HepG2 (cell line): ENCODE results near the gene DIPK1B. TPM values are rescaled to one million over a fixed set of nuclear protein-coding genes. Genes with fewer than 3 reads are reported as not detected.

Source experiments
- ATAC-seq: fragments of 200-7000 bp; cut with Tn5 transposase; 3 replicates; pipeline ENCODE4 v1.9.1; 2020; ENCODE audit warnings: mild to moderate bottlenecking, moderate library complexity
- BruUV-seq: library from RNA; stranded (reverse); fragments of 400-500 nt; replicated peaks from 2 replicates; lab custom pipeline; 2021; lab: Mats Ljungman, UMichigan
- CTCF ChIA-PET: fragments of 300-600 bp; formaldehyde crosslinking; extraction: SDS; loops from one replicate; lab custom pipeline; 2021; ENCODE audit warnings: low total read pairs, inconsistent platforms, low intra/inter-chr PET ratio; lab: Yijun Ruan, JAX
- POLR2A ChIA-PET: fragments of 350-600 bp; sonication (Branson Sonifier 250); formaldehyde crosslinking; loops from one replicate; lab custom pipeline; 2020; ENCODE audit warnings: antibody characterized with exemption, inconsistent platforms; lab: Yijun Ruan, JAX
- DNase-seq: peaks from one replicate; pipeline ENCODE4 v3.0.0-alpha.2; 2015; ENCODE audit warnings: low spot score
- FAIRE-seq: peaks from 3 replicates; lab custom pipeline; 2011; peaks lifted over from hg19 to GRCh38; lab: Jason Lieb, UNC
- H2AFZ ChIP-seq: one replicate; pipeline ENCODE4 v1.6.1; 2011; ENCODE audit warnings: low read length, inconsistent platforms
- H3K27ac ChIP-seq: fragments of 300-600 bp; 3 replicates; pipeline ENCODE4 v1.8.0; 2011; ENCODE audit warnings: mixed run types, mild to moderate bottlenecking, mixed read lengths, low read length, inconsistent platforms; ENCODE audit not compliant: insufficient read depth; ENCODE audit errors: extremely low read length
- H3K27me3 ChIP-seq, 2 experiments: fragments of 200-600 bp in 1 of 2; 2 replicates in 1 of 2; 3 replicates in 1 of 2; pipeline versions ENCODE4 v1.6.0 to v1.8.0; 2011; ENCODE audit warnings: low read length in 2 of 2, mild to moderate bottlenecking in 2 of 2, moderate library complexity in 2 of 2, inconsistent platforms in 1 of 2; ENCODE audit not compliant: insufficient read depth in 2 of 2, control insufficient read depth in 1 of 2
- H3K36me3 ChIP-seq, 2 experiments: fragments of 200-600 bp in 1 of 2; replicated peaks in 1 of 2; 2 replicates in 1 of 2; 3 replicates in 1 of 2; pipeline versions ENCODE4 v1.5.1 to v1.8.0; 2011; ENCODE audit warnings: low read length in 2 of 2, inconsistent platforms in 1 of 2; ENCODE audit not compliant: insufficient read depth in 2 of 2, control insufficient read depth in 1 of 2
- H3K4me1 ChIP-seq: 2 replicates; pipeline ENCODE4 v1.5.1; 2012; ENCODE audit warnings: low read length, inconsistent platforms; ENCODE audit not compliant: insufficient read depth
- H3K4me2 ChIP-seq: 2 replicates; pipeline ENCODE4 v1.6.0; 2011; ENCODE audit warnings: low read depth, low read length, inconsistent platforms
- H3K4me3 ChIP-seq, 3 experiments: fragments of 200-600 bp in 1 of 3; sonication (generic), shearing (Covaris generic) in 1 of 3; replicated peaks in 1 of 3; 2 replicates each; pipeline ENCODE4 v1.5.1; 2011 to 2016; ENCODE audit warnings: low read length in 3 of 3, inconsistent platforms in 2 of 3, low read depth in 2 of 3, mild to moderate bottlenecking in 2 of 3, control low read depth in 1 of 3, mixed read lengths in 1 of 3; ENCODE audit not compliant: insufficient read depth in 1 of 3
- H3K79me2 ChIP-seq: one replicate; pipeline ENCODE4 v1.6.1; 2011; ENCODE audit warnings: low read length, inconsistent platforms; ENCODE audit not compliant: insufficient read depth
- H3K9ac ChIP-seq: 2 replicates; pipeline ENCODE4 v1.6.0; 2011; ENCODE audit warnings: mild to moderate bottlenecking, low read depth, low read length, inconsistent platforms; ENCODE audit not compliant: insufficient read depth
- H3K9me3 ChIP-seq: 2 replicates; pipeline ENCODE4 v1.5.1; 2012; ENCODE audit warnings: mild to moderate bottlenecking, low read length
- H4K20me1 ChIP-seq: 2 replicates; pipeline ENCODE4 v1.6.0; 2011; ENCODE audit warnings: inconsistent platforms, mild to moderate bottlenecking, low read length, moderate library complexity; ENCODE audit not compliant: insufficient read depth
- AKAP8 ChIP-seq: sonication (generic); formaldehyde crosslinking; IDR thresholded peaks from 2 replicates; pipeline ENCODE4 v1.5.1; 2020; ENCODE audit warnings: mild to moderate bottlenecking, missing genetic modification reagents
- ATF7 ChIP-seq, 2 experiments: fragments of 450-650 bp in 1 of 2; sonication (generic) in 1 of 2; formaldehyde crosslinking in 1 of 2; IDR thresholded peaks; 2 replicates each; pipeline versions ENCODE4 v1.4.0 to v1.6.1; 2016 to 2020; ENCODE audit warnings: antibody characterized with exemption in 1 of 2, mild to moderate bottlenecking in 1 of 2, missing genetic modification reagents in 1 of 2
- ATRX ChIP-seq: sonication (generic); formaldehyde crosslinking; IDR thresholded peaks from 2 replicates; pipeline ENCODE4 v1.4.0; 2020; ENCODE audit warnings: missing genetic modification reagents, borderline replicate concordance
- FOXA1 ChIP-seq, 2 experiments: fragments of 450-650 bp in 1 of 2; sonication (generic) in 1 of 2; formaldehyde crosslinking in 1 of 2; IDR thresholded peaks; 2 replicates each; pipeline versions ENCODE4 v1.4.0 to v1.6.1; 2016 to 2020; ENCODE audit warnings: missing genetic modification reagents in 1 of 2
- KAT7 ChIP-seq: IDR thresholded peaks from 2 replicates; pipeline ENCODE4 v1.6.1; 2018; ENCODE audit warnings: borderline replicate concordance, missing compliant biosample characterization
- MED13 ChIP-seq: sonication (generic); formaldehyde crosslinking; IDR thresholded peaks from 2 replicates; pipeline ENCODE4 v1.5.0; 2020; ENCODE audit warnings: missing genetic modification reagents
- NFIC ChIP-seq: IDR thresholded peaks from 2 replicates; pipeline ENCODE4 v1.6.1; 2012; ENCODE audit warnings: mild to moderate bottlenecking, low read length, inconsistent platforms
- PRMT3 ChIP-seq: sonication (generic); formaldehyde crosslinking; IDR thresholded peaks from 2 replicates; pipeline ENCODE4 v1.8.1; 2022; ENCODE audit warnings: low read depth, mild to moderate bottlenecking, moderate library complexity, missing genetic modification reagents, borderline replicate concordance
- TBP ChIP-seq: sonication (generic); formaldehyde crosslinking; IDR thresholded peaks from 2 replicates; pipeline ENCODE4 v1.5.0; 2020; ENCODE audit warnings: missing genetic modification reagents
- ZFX ChIP-seq: sonication (generic); formaldehyde crosslinking; IDR thresholded peaks from 2 replicates; pipeline ENCODE4 v1.4.0; 2020; ENCODE audit warnings: mild to moderate bottlenecking, low read depth, missing genetic modification reagents, moderate library complexity
- ZNF567 ChIP-seq: sonication (generic); formaldehyde crosslinking; IDR thresholded peaks from 2 replicates; pipeline ENCODE4 v1.8.1; 2023; ENCODE audit warnings: mild to moderate bottlenecking, missing genetic modification reagents, borderline replicate concordance
- ZNF605 ChIP-seq: sonication (generic); formaldehyde crosslinking; IDR thresholded peaks from 2 replicates; pipeline ENCODE4 v1.8.0; 2022; ENCODE audit warnings: mild to moderate bottlenecking, missing genetic modification reagents
- ZNF724P ChIP-seq: sonication (generic); formaldehyde crosslinking; IDR thresholded peaks from 2 replicates; pipeline ENCODE4 v1.8.0; 2022; ENCODE audit warnings: missing genetic modification reagents, borderline replicate concordance
- WGBS: methylation state at CpG from one replicate; pipeline ENCODE4 v1.1.6; 2017; ENCODE audit warnings: low lambda C conversion rate; 5-methylcytosine and 5-hydroxymethylcytosine counted together
- in situ Hi-C: cut with HindIII; loops from 2 replicates; pipeline ENCODE4 v1.10.0; 2017; ENCODE audit warnings: low pct_unique_long_range_greater_than_20kb; ENCODE audit not compliant: extremely low pct_ligation_motif_present
- intact Hi-C: fragments of 100-400 bp; cut with micrococcal nuclease; formaldehyde crosslinking; loops from one replicate; pipeline ENCODE4 v1.10.0; 2022; ENCODE audit not compliant: unreplicated experiment
- polyA plus RNA-seq, 8 experiments: library from polyadenylated mRNA; depleted of rRNA in 3 of 8; stranded (reverse) in 7 of 8; unstranded in 1 of 8; fragments of >200 nt; fragmentation: Illumina TruSeq in 4 of 8; extraction: Trizol in 4 of 8; gene quantifications; 2 replicates each; pipeline versions ENCODE4 v1.2.1 to v1.2.3, GENCODE V29; 2011 to 2016; ENCODE audit warnings: low read depth in 4 of 8, missing spikeins in 1 of 8, mixed read lengths in 1 of 8; ENCODE audit not compliant: insufficient read depth in 1 of 8
- total RNA-seq, 5 experiments: library from RNA; depleted of rRNA; stranded (reverse); fragments of >200 nt; fragmentation: Illumina TruSeq; extraction: Trizol; gene quantifications; 2 replicates each; pipeline ENCODE4 v1.2.3, GENCODE V29; 2016; ENCODE audit warnings: low read depth in 1 of 5
- TF ChIP-seq, protein P1 (sequence below): sonication (generic); formaldehyde crosslinking; IDR thresholded peaks from 2 replicates; pipeline ENCODE4 v1.9.0; 2022; ENCODE audit warnings: missing genetic modification reagents, mild to moderate bottlenecking, borderline replicate concordance
- TF ChIP-seq, protein P2 (sequence below): sonication (generic); formaldehyde crosslinking; IDR thresholded peaks from 2 replicates; pipeline ENCODE4 v1.4.0; 2020; ENCODE audit warnings: missing genetic modification reagents
- TF ChIP-seq, protein P3 (sequence below): sonication (generic); formaldehyde crosslinking; IDR thresholded peaks from 2 replicates; pipeline ENCODE4 v1.5.0; 2020; ENCODE audit warnings: mild to moderate bottlenecking, missing genetic modification reagents, moderate library complexity

The DIPK1B gene
- total and polyA plus RNA-seq, 2 of the 13 experiments (the other 11 are each of a cell fraction or from before 2014, with no cell fraction given): 0.18 to 3.9 TPM

DNA sequence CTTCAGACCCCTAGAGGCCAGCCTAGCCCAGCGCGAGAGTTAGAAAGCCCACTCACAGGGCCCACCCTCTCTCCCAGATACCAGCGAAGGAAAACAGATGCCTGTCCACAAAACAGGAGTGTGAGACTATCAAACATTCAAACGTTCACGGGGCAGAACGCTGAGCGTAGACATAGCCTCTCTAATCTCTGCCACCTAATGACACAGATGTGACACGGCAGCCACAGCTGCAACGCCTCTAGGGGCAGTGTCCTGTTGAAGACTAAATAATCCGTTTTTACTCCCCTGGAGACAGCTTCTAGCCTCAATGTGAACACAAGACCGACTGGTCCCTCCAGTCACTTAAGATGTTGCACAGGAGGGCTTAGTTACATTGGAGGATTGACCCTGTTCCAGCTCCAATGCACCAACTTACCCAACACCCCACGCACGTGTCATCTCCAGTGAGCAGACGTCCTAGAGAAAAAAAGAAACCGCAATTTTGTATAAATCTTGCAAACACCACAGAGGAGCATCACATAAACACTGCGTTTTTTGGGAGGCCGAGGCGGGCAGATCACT is 14.3 kb downstream of the DIPK1B start (continued):
- TF ChIP-seq, protein P1, sequence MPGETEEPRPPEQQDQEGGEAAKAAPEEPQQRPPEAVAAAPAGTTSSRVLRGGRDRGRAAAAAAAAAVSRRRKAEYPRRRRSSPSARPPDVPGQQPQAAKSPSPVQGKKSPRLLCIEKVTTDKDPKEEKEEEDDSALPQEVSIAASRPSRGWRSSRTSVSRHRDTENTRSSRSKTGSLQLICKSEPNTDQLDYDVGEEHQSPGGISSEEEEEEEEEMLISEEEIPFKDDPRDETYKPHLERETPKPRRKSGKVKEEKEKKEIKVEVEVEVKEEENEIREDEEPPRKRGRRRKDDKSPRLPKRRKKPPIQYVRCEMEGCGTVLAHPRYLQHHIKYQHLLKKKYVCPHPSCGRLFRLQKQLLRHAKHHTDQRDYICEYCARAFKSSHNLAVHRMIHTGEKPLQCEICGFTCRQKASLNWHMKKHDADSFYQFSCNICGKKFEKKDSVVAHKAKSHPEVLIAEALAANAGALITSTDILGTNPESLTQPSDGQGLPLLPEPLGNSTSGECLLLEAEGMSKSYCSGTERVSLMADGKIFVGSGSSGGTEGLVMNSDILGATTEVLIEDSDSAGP (CRISPR knock-in tag): 0 out of 2 replicates have a peak, but pooled peaks have one; percentile 1
- TF ChIP-seq ATF7 (IDR thresholded peaks at IDR 0.05): no peak
- no peak for TF ChIP-seq ATF7 (CRISPR knock-in tag; IDR thresholded peaks at IDR 0.05)
- no peak for TF ChIP-seq ZNF567 (CRISPR knock-in tag)
- 0 out of 2 replicates have a peak, but pooled peaks have one; percentile 37 for TF ChIP-seq KAT7 (CRISPR knock-in tag)
- no peak for TF ChIP-seq ATRX (CRISPR knock-in tag)
- peak; percentile 24; the same call in 1 of the 2 replicates for TF ChIP-seq ZFX

DNA sequence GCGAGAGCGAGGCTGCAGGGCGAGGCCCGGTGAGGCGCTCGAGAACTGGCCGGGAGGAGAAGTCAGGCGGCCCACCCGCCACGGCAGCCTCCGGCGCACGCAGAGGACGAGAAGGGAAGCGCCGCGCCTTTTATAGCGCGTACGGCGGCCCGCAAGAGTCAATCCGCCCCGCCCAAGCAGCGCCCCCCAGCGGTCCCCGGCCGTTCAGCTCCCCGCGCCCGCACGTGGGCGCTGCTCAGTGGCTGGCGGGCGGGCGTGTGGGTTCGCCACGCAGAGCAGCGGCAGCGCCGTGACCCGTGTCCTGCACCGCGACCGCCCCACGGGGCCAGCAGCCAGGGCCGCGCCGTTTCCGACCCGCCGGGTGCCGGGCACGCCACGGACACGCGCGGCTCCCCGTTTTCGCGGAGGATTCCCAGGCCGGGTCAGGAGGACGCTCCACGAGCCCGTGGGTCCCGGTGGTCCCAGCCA is 15.7 kb downstream of the DIPK1B start:
- Histone ChIP-seq H3K4me3 (peak overlapping the region; percentile 75 to 89 (median 89)), H3K9me3 (no peaks in the 10 kb centered on the region), H3K27ac (peak overlapping the region; percentile 64), H3K79me2 (peaks cover 31% of the 10 kb centered on the region), H3K4me2 (peak overlapping the region; percentile 97), H3K36me3 (peaks cover 10 to 20% of the 10 kb centered on the region in 2 experiments; a peak in 4 of 5 replicates), H2AFZ (no peak overlapping the region), H3K4me1 (peaks cover 56% of the 10 kb centered on the region), H3K27me3 (no peaks in the 10 kb centered on the region; a peak in 1 of 5 replicates), H4K20me1 (peaks cover 46% of the 10 kb centered on the region), H3K9ac (peak overlapping the region; percentile 90)
- ATAC-seq: peak; percentile 58
- in situ Hi-C loops (no loop called here), intact Hi-C loops (no loop called here)
- WGBS: 0% methylated on average over 7 of the region's 66 CpGs
- FAIRE-seq: no peak
- no TSS peak for BruUV-seq
- POLR2A ChIA-PET: interaction anchor here (0.7 to 3.6 kb wide), 14 partner anchors 9 to 358 kb away, joined by 3 to 30 read pairs (median 4); partner anchors contain the start of gene LCN10
- DNase-seq: peak; percentile 67
- CTCF ChIA-PET: no interaction called here
- TF ChIP-seq, protein P2, sequence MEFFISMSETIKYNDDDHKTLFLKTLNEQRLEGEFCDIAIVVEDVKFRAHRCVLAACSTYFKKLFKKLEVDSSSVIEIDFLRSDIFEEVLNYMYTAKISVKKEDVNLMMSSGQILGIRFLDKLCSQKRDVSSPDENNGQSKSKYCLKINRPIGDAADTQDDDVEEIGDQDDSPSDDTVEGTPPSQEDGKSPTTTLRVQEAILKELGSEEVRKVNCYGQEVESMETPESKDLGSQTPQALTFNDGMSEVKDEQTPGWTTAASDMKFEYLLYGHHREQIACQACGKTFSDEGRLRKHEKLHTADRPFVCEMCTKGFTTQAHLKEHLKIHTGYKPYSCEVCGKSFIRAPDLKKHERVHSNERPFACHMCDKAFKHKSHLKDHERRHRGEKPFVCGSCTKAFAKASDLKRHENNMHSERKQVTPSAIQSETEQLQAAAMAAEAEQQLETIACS: peak; percentile 41; the same call in 1 of the 2 replicates
- TF ChIP-seq PRMT3 (CRISPR knock-in tag) (peak; percentile 89; the same call in 1 of the 2 replicates), MED13 (CRISPR knock-in tag) (peak; percentile 71; the same call in 1 of the 2 replicates), TBP (CRISPR knock-in tag) (no peak), NFIC (no peak), FOXA1 (IDR thresholded peaks at IDR 0.05) (no peak), FOXA1 (CRISPR knock-in tag; IDR thresholded peaks at IDR 0.05) (peak; percentile 33; the same call in 1 of the 2 replicates), ZNF724P (CRISPR knock-in tag) (peak; percentile 91; the same call in 1 of the 2 replicates), ZNF605 (CRISPR knock-in tag) (no peak), AKAP8 (CRISPR knock-in tag) (peak; percentile 89)
- TF ChIP-seq, protein P3, sequence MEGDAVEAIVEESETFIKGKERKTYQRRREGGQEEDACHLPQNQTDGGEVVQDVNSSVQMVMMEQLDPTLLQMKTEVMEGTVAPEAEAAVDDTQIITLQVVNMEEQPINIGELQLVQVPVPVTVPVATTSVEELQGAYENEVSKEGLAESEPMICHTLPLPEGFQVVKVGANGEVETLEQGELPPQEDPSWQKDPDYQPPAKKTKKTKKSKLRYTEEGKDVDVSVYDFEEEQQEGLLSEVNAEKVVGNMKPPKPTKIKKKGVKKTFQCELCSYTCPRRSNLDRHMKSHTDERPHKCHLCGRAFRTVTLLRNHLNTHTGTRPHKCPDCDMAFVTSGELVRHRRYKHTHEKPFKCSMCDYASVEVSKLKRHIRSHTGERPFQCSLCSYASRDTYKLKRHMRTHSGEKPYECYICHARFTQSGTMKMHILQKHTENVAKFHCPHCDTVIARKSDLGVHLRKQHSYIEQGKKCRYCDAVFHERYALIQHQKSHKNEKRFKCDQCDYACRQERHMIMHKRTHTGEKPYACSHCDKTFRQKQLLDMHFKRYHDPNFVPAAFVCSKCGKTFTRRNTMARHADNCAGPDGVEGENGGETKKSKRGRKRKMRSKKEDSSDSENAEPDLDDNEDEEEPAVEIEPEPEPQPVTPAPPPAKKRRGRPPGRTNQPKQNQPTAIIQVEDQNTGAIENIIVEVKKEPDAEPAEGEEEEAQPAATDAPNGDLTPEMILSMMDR (CRISPR knock-in tag): peak; percentile 90
